ENCODE measurements around the gene PURA.
A peak's percentile ranks its signal among the peaks of the same experiment; 100 is the strongest.

Gene PURA

DNA sequence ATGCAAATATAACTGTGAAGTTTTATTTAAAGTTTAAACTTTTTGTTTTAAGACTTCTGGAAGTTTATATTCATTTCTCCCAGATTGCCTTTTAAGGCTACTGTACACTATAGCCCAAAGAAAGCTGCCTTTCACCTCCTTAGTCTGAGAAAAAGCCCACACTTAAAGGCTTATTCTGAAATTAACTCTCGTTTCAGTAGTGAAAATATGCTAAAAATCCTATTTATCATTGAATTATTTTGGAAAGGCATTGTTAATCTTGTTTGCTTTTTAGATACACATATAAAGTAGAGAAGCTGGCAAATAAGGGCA is 3.3 kb upstream of the PURA start:
- no peak for DNase-seq

DNA sequence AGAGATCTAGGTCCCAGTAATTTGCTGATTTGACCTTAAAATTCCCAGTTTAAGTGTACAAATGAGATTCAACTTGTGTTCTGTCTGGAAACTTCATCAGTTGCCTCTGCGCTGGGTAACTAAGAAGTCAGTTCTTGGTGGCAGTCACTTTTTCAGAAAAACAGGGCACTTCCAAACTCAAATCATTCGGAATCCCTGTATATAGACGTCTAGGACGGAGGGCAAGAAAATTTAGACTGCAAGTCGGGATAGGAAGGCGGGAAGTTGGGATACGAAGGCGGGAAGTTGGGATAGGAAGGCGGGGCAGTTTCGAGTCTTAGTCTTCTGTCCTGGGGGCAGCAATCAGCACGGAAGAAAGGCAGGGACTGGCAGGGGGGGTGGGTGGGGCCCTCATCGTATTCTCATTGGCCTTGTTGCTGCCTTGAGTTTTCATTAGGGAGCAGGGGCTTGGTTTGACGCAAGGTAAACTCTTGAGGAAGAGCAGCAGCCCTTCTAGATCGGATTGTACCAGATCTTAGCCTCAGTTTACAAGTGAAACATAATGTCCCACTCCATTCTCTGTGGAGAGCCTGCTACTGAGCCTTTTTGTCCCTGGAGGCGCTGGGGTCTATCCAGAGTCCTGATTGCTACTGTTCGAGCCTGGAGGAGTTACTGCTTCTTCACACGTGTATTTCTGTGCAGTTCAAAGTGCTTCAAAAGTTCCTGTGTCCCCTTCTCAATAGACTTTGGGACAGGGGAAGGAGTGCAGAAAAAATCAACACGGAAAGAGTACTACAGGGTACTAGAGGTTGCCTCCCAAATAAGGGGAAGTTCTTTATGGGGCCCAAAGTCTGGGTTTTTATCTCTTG is 2.7 kb upstream of the PURA start:
- no peak for DNase-seq

DNA sequence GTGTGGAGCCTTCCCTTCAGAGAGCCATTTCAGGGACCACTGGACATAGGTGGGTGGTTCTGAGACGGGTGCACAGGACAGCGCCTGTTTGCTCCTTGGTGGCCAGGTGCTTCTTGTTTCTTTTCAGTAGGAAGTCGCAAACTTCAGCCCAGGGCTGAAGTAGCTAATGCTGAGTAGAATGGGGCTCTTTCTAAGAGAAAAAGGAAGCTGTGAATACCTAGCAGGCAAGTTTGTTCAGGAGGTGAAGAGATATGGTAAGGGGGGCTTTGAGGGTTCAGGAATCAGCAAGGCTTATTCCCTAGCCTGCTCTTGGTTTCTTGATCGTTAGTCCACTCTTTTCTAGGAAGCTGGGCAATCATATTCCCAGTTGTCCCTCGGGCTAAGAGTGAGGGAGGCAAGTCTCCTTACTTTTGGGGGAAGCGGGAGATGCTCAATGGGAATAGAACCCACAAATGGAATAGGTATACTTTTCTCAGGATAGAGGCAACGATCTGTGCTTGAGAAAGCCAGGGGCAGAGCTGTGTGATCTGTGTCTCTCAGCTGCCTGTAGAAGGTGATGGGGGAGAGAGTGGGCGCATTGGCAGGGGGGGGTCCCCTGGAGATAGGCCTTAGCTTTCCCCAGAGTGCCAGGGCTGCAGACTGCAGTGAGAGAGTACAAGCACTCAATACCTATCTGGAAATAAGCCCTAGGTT is 1.9 kb upstream of the PURA start:
- DNase-seq, result no peak

DNA sequence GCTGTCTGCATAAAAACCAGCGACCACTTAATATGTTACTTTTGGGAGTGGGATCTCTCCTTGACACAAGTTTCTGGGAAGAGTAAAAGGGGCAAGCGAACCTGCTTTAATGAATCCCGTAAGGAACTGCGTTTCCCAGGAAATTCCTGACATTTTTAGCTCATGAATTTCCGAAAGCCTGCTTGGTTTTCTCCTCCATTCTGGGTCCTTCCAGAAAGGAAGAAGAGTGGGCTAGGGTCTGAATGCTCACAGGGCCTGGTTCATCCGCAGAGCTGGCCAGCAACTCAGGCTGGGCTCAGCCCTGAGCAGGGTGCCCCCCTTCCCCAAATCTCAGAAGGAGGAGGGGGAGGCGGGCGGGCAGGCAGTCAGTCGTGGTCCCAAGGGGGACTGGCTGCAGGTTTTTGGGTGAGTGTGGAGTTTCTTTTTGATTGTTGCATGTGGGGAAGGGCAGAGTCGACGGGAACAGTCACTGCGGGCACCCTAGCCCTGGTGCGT is 1.2 kb upstream of the PURA start:
- peak in 1 of 2 experiments; percentile 15 for DNase-seq

- no peak for DNase-seq
Measured at GRCh38 chr5:140113180-140113698, 670 bp upstream of the PURA start.

DNA sequence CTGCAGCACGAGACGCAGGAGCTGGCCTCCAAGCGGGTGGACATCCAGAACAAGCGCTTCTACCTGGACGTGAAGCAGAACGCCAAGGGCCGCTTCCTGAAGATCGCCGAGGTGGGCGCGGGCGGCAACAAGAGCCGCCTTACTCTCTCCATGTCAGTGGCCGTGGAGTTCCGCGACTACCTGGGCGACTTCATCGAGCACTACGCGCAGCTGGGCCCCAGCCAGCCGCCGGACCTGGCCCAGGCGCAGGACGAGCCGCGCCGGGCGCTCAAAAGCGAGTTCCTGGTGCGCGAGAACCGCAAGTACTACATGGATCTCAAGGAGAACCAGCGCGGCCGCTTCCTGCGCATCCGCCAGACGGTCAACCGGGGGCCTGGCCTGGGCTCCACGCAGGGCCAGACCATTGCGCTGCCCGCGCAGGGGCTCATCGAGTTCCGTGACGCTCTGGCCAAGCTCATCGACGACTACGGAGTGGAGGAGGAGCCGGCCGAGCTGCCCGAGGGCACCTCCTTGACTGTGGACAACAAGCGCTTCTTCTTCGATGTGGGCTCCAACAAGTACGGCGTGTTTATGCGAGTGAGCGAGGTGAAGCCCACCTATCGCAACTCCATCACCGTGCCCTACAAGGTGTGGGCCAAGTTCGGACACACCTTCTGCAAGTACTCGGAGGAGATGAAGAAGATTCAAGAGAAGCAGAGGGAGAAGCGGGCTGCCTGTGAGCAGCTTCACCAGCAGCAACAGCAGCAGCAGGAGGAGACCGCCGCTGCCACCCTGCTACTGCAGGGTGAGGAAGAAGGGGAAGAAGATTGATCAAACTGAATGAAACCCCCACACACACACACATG is 654 bp downstream of the PURA start:
- DNase-seq, result peak in 1 of 2 experiments; percentile 50

- DNase-seq, result peak in 1 of 2 experiments; percentile 22
Measured at GRCh38 chr5:140115186-140115500, 1.2 kb downstream of the PURA start.

DNA sequence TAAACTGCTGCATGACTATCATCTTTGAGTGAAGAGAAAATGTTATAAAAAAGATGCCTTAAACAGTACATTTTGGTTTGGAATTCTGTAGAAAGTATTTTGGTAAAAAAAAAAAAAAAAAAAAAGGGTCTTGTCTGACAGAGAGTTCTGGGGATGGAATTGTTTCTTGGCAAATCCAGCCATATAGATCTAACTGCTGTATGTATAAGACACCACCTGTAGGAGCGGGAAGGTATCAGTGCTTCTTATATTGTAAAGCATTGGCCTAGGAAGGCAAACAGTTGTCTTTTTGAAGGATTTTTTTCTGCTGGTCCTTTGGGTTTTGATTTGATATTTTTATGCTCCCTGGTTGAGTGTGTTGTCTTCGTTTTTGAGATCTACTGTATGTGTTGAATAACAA is 2.8 kb downstream of the PURA start:
- peak in 1 of 2 experiments; percentile 7 for DNase-seq

DNA sequence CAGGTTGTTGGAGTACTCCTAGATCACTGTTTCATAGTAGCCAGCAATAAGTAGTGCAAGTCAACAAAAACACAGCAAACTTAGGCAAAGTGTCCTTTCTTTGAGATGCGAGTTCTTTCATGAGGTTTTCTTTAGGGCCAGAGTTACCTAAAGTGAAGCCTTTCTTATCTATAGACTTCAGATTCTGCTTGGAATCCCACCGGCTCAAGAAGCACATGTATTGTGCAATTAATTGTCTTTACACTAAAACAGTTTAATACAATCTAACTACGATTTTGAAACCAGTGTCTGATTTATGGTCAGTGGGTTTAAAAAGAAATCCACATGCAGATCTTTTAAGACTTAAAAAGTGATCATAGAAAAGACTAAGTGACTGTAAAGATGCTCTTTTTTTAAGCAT is 3.6 kb downstream of the PURA start:
- no peak for DNase-seq

DNA sequence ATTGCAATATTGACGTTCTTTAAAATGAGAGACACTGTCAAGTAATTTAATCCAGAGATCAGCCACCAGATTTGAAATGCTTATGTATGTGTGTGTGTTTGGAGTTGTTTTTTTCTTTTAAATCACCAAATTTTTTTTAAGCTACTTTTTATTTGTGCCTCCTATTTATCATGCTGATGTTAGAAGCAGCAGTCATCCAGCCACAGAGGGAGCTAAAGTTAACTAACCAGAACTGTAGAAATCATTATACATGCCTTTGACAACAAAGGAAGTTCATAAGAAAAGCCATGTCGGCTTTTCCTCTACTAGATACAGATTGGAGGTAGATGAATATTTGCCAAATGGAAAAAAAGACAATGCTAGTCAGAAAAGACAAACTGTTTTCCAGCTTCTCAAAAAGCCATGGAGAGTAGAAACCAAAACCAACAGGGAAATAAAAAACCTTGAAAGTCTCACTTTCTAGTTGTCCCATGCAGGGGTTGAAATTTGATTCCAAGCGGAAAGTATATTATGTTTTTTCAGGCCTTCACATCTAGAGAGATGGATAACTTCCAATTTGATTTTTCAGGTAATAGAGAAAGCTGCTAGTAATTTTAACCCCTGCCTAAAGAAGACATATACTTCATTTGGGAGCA is 4.5 kb downstream of the PURA start:
- peak in 1 of 2 experiments; percentile 3 for DNase-seq

GRCh38 chr5:140125637-140126036 is 11.7 kb downstream of the PURA start, which contains the start of gene IGIP:
IGIP (plus strand) TSS chr5:140125937; CDS start chr5:140128477, 2,540 bp downstream.
- no peak for DNase-seq

GRCh38 chr5:140126315-140127012 is 12.6 kb downstream of the PURA start:
- DNase-seq, result no peak

- DNase-seq, result no peak
Measured at GRCh38 chr5:140128376-140128775, 14.5 kb downstream of the PURA start.

GRCh38 chr5:140130949-140131733 is 17.2 kb downstream of the PURA start:
- no peak for DNase-seq

DNA sequence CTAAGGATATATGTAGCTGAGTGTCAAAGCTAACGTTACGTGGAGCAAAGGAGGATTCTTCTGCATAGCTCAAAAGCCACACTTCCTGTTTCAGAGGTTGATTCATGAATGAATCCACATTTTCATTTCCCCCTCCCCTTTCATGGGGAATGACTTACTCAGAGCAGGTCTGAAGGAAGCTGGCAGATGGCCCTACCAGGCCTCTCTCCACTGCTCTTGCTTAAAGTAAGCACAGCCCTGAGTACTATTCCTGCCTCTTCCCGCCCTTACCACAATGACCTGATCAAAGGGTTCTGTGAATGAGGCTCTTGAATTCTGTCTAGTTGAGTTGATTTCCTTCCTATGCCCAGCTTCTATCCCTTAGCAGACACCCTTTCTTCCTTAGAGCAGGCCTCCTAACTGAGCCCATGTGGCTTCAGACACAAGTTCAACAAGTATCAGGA is 18.1 kb downstream of the PURA start:
- peak in 1 of 2 experiments; percentile 44 for DNase-seq

- no peak for DNase-seq
Measured at GRCh38 chr5:140133514-140134167, 19.7 kb downstream of the PURA start.

DNA sequence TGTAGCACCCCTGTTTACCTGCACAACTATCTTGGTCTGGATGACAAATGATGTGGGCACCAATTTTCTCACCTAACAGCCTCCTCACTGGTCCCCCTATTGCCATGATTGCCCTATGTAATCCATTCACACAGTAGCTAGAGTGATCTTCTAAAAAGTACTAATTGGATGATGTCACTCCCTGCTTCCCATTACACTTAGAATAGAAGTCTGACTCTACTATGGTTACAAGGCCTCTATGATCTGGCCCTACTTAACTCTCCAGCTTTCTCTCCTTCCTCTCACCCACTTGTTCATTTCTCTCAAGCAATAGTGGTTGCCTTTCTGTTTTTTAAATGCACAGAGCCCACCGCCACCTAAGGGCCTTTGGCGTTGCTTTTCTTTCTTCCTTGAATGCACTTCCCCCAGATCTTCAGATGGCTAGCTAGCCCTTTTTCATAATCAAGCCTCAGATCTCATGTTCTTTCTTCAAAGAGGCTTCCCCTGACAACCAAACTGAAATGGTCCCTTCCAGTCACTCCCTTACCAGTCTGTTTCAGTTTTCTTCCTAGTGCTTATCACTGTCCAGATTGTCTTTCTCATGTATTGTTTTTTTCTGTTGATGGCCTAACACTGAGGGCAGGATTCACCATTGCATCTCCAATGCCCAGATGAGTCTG is 20.5 kb downstream of the PURA start:
- no peak for DNase-seq

DNA sequence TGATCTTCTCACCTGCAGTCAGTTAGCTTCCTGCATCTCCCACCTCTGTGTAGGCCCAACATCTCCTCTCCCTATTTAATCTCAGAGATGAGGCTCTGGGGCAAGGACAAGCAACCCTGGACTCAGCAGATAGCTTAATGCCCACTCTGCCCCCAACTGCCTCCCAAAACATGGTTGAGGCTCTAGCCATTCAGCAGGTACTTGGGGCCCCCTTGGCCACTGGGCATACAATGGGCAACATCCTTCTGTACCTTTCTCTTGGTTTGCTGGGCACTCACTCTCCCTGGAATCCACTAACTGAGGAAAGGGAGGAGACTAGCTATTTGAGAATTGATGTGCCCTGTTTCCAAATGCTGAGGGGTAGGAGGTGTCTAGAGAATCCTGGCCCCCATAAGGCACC is 21.2 kb downstream of the PURA start:
- no peak for DNase-seq

DNA sequence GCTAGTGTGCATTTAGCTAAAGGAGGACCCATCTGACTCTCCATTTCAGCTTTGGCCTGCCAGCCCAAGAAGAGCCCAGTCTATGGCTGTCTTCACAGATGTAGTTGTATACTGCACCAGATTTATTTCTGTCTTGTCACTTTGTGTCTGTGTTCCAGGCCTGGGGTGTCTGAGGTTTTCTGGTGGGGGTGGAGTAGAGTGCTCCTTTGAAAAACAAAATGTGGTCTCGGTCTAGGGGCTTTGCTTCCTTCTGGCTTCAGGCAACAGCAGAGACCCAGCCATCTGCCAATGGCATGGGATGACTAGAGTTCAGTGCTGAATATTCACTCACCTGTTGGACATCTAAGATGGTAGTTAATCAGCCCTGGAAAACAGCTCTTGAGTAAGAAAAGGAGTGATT is 22.7 kb downstream of the PURA start:
- DNase-seq, result no peak

GRCh38 chr5:140140435-140140834 is 26.5 kb downstream of the PURA start:
- no peak for DNase-seq
